GM23248 (cell line): Measurements from ENCODE around the gene MAP2K7. TPM values are rescaled to one million over a fixed set of nuclear protein-coding genes. Genes with fewer than 3 reads are reported as not detected.

Source experiments
- DNase-seq: peaks from one replicate; pipeline ENCODE4 v3.0.0-alpha.2; 2015
- H2AFZ ChIP-seq: fragments of 200-600 bp; sonication (generic); 2 replicates; pipeline ENCODE4 v1.6.1; 2016; ENCODE audit warnings: antibody characterized with exemption
- H3F3A ChIP-seq: fragments of 200-600 bp; sonication (generic); 2 replicates; pipeline ENCODE4 v1.6.1; 2016; ENCODE audit warnings: mild to moderate bottlenecking, antibody characterized with exemption, mixed run types; ENCODE audit not compliant: insufficient read depth
- H3K27ac ChIP-seq: fragments of 200-600 bp; sonication (generic); 2 replicates; pipeline ENCODE4 v1.5.1; 2016; ENCODE audit warnings: mild to moderate bottlenecking
- H3K27me3 ChIP-seq: fragments of 200-600 bp; sonication (generic); replicated peaks from 2 replicates; pipeline ENCODE4 v1.6.1; 2016; ENCODE audit warnings: mild to moderate bottlenecking; ENCODE audit not compliant: insufficient read depth
- H3K36me3 ChIP-seq: fragments of 200-600 bp; sonication (generic); 2 replicates; pipeline ENCODE4 v1.6.1; 2016; ENCODE audit warnings: low read depth, mild to moderate bottlenecking
- H3K4me1 ChIP-seq: fragments of 200-600 bp; sonication (generic); 2 replicates; pipeline ENCODE4 v1.6.1; 2016; ENCODE audit warnings: mild to moderate bottlenecking; ENCODE audit not compliant: insufficient read depth
- H3K4me2 ChIP-seq: fragments of 200-600 bp; sonication (generic); one replicate; pipeline ENCODE4 v1.6.1; 2016; ENCODE audit warnings: mild to moderate bottlenecking; ENCODE audit not compliant: unreplicated experiment
- H3K4me3 ChIP-seq: fragments of 200-600 bp; sonication (generic); 2 replicates; pipeline ENCODE4 v1.5.1; 2016; ENCODE audit warnings: mild to moderate bottlenecking
- H3K79me2 ChIP-seq: fragments of 200-600 bp; sonication (generic); 2 replicates; pipeline ENCODE4 v1.6.1; 2016; ENCODE audit warnings: mild to moderate bottlenecking; ENCODE audit not compliant: insufficient read depth
- H3K9ac ChIP-seq: fragments of 200-600 bp; sonication (generic); 2 replicates; pipeline ENCODE4 v1.6.1; 2016; ENCODE audit warnings: mild to moderate bottlenecking
- H3K9me2 ChIP-seq: fragments of 200-600 bp; sonication (generic); 2 replicates; pipeline ENCODE4 v1.6.1; 2016; ENCODE audit warnings: mixed run types, mild to moderate bottlenecking, moderate library complexity; ENCODE audit not compliant: insufficient read depth
- H3K9me3 ChIP-seq: fragments of 200-600 bp; sonication (generic); one replicate; pipeline ENCODE4 v1.6.1; 2017; ENCODE audit warnings: low read depth
- H4K20me1 ChIP-seq: fragments of 200-600 bp; sonication (generic); 2 replicates; pipeline ENCODE4 v1.6.0; 2016; ENCODE audit not compliant: insufficient read depth
- EZH2 ChIP-seq: fragments of 200-600 bp; sonication (generic); IDR thresholded peaks from 2 replicates; pipeline ENCODE4 v1.6.1; 2018; ENCODE audit warnings: antibody characterized with exemption, mild to moderate bottlenecking; ENCODE audit not compliant: insufficient read depth, poor library complexity, severe bottlenecking
- EZH2phosphoT487 ChIP-seq: fragments of 200-600 bp; sonication (generic); IDR thresholded peaks from 2 replicates; pipeline ENCODE4 v1.6.1; 2018; ENCODE audit warnings: antibody characterized with exemption, moderate library complexity, mild to moderate bottlenecking, low read depth; ENCODE audit not compliant: insufficient read depth
- WGBS, 2 experiments: methylation state at CpG; one replicate each; pipeline ENCODE4 v1.1.6; 2015 to 2017; ENCODE audit warnings: low lambda C conversion rate in 2 of 2, low coverage in 1 of 2; ENCODE audit errors: missing lambda C conversion rate in 2 of 2; 5-methylcytosine and 5-hydroxymethylcytosine counted together
- in situ Hi-C: fragments of 300-500 bp; cut with MboI; formaldehyde crosslinking; loops from 2 replicates; pipeline ENCODE4 v1.15.0; 2020
- polyA plus RNA-seq: library from polyadenylated mRNA; unstranded; fragments of >200 nt; fragmentation: Nextera tagmentation; extraction: Ambion mirVana; gene quantifications from 2 replicates; pipeline ENCODE4 v1.2.1, GENCODE V29; 2016
- total RNA-seq: library from RNA; depleted of rRNA; stranded (reverse); fragments of >200 nt; shearing (Covaris generic); gene quantifications from 2 replicates; pipeline ENCODE4 v1.2.3, GENCODE V29; 2014

MAP2K7 gene
- total and polyA plus RNA-seq, 2 experiments from 2014 or later, result 4.6 to 9.7 TPM

- no peak overlapping the region for H3K9ac ChIP-seq
- peaks cover 14% of the 10 kb centered on the region for H3F3A ChIP-seq
- no peaks in the 10 kb centered on the region for H3K9me3 ChIP-seq
- no peak overlapping the region for H2AFZ ChIP-seq
- in situ Hi-C loops, result no loop called here
- H3K27ac ChIP-seq, result no peak overlapping the region
- H3K27me3 ChIP-seq, result peaks cover 22% of the 10 kb centered on the region
- H3K36me3 ChIP-seq, result no peaks in the 10 kb centered on the region
- no peaks in the 10 kb centered on the region for H3K9me2 ChIP-seq
- no peak overlapping the region for H3K4me3 ChIP-seq
- no peak for DNase-seq
- WGBS, 2 experiments, result 39 to 65% methylated on average over 24 to 46 of the region's 47 CpGs
- no peaks in the 10 kb centered on the region; the same call in 1 of the 2 replicates for H3K4me1 ChIP-seq
- no peaks in the 10 kb centered on the region for H3K79me2 ChIP-seq
- TF ChIP-seq EZH2phosphoT487 (no peak), EZH2 (no peak)
- H4K20me1 ChIP-seq, result no peaks in the 10 kb centered on the region
- H3K4me2 ChIP-seq, result peak overlapping the region; percentile 39
Observed at GRCh38 chr19:7872306-7873204, 31.1 kb upstream of the MAP2K7 start.

- Histone ChIP-seq H2AFZ (no peak overlapping the region), H3K4me3 (no peak overlapping the region), H3K9me2 (no peaks in the 10 kb centered on the region), H3K27me3 (peaks cover 22% of the 10 kb centered on the region), H3K9ac (no peak overlapping the region), H3K4me2 (no peak overlapping the region), H3K9me3 (no peaks in the 10 kb centered on the region), H3K27ac (no peak overlapping the region), H3K79me2 (no peaks in the 10 kb centered on the region), H3K4me1 (no peaks in the 10 kb centered on the region; the same call in 1 of the 2 replicates), H4K20me1 (no peaks in the 10 kb centered on the region), H3K36me3 (no peaks in the 10 kb centered on the region), H3F3A (peaks cover 14% of the 10 kb centered on the region)
- in situ Hi-C loops, result no loop called here
- TF ChIP-seq EZH2 (peak; percentile 88), EZH2phosphoT487 (no peak)
- no peak for DNase-seq
- 4 to 8% methylated on average over 24 to 40 of the region's 53 CpGs for WGBS, 2 experiments
Observed at GRCh38 chr19:7873304-7874075, 30.2 kb upstream of the MAP2K7 start.

GRCh38 chr19:7874076-7874896, 29.4 kb upstream of the MAP2K7 start, which contains the start of gene PRR36:
Gene PRR36, minus strand, starts transcription at chr19:7874390. Its CDS starts 701 bp downstream, at chr19:7873689.
- Histone ChIP-seq H3K36me3 (no peaks in the 10 kb centered on the region), H3K27me3 (peaks cover 22% of the 10 kb centered on the region), H3F3A (peaks cover 14% of the 10 kb centered on the region), H3K4me3 (no peak within 1 kb of the TSS), H4K20me1 (no peaks in the 10 kb centered on the region), H3K79me2 (no peaks in the 10 kb centered on the region), H3K9me2 (no peaks in the 10 kb centered on the region), H3K9ac (no peak within 1 kb of the TSS), H2AFZ (no peak within 1 kb of the TSS), H3K27ac (no peak within 1 kb of the TSS), H3K4me1 (no peaks in the 10 kb centered on the region; the same call in 1 of the 2 replicates), H3K9me3 (no peaks in the 10 kb centered on the region), H3K4me2 (no peak within 1 kb of the TSS)
- in situ Hi-C loops, result no loop called here
- WGBS, 2 experiments, result 10 to 15% methylated on average over 21 to 78 of the region's 88 CpGs
- no peak for DNase-seq
- TF ChIP-seq EZH2 (no peak), EZH2phosphoT487 (no peak)

GRCh38 chr19:7874897-7875273, 28.8 kb upstream of the MAP2K7 start:
- no peaks in the 10 kb centered on the region; the same call in 1 of the 2 replicates for H3K4me1 ChIP-seq
- H3K27ac ChIP-seq, result no peak overlapping the region
- DNase-seq, result no peak
- H3K9ac ChIP-seq, result no peak overlapping the region
- no peaks in the 10 kb centered on the region for H4K20me1 ChIP-seq
- no peak overlapping the region for H2AFZ ChIP-seq
- H3K9me2 ChIP-seq, result no peaks in the 10 kb centered on the region
- no peak overlapping the region for H3K4me3 ChIP-seq
- peaks cover 22% of the 10 kb centered on the region for H3K27me3 ChIP-seq
- H3K79me2 ChIP-seq, result no peaks in the 10 kb centered on the region
- H3K4me2 ChIP-seq, result no peak overlapping the region
- no peaks in the 10 kb centered on the region for H3K9me3 ChIP-seq
- H3K36me3 ChIP-seq, result no peaks in the 10 kb centered on the region
- H3F3A ChIP-seq, result peaks cover 14% of the 10 kb centered on the region
- in situ Hi-C loops, result no loop called here
- WGBS, 2 experiments, result 64 to 74% methylated on average over 11 to 12 of the region's 12 CpGs
- TF ChIP-seq EZH2 (no peak), EZH2phosphoT487 (no peak)
